ENCODE results near the gene XRCC4. TPM values are rescaled to one million over a fixed set of nuclear protein-coding genes. Genes with fewer than 3 reads are reported as not detected.

The XRCC4 gene
- total RNA-seq, 1 donor from 2014 or later = 45.6 TPM

DNA sequence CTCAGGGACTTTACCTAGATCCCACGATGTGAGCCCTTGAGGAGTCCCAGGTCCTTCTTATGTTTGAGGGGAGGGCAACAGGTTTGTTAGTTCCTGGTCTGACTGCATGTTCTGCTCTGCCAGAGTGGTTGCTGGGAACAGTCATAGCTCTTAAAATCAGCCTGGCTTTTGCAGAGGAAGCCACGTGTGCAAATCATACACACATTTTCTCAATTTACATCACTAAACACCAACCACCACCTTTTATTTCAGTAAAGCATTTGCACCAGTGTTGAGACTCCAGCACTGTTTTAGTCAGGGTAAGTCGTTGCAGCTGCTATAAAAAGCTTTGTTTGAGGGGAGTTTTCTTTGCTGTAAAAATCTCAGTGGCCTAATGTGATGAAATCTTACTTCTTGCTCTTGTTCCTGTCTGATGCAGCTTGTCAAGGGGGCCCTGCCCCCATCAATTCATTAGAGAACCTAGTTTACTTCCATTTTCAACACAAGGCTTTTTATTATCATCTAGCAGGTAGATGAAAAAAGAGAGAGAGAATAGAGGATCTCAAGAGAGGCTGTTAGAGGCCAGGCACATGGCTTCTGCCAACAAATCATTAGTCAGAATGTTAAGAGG lies 323.9 kb downstream of the XRCC4 start:
- no peak overlapping the region for H3K4me2 ChIP-seq
- H3K36me3 ChIP-seq = no peaks in the 10 kb centered on the region
- no peak overlapping the region for H3K9ac ChIP-seq
- no peaks in the 10 kb centered on the region for H3K36me3 Mint-ChIP-seq
- no peak overlapping the region for H3K4me3 ChIP-seq
- no peaks in the 10 kb centered on the region for H3K9me3 Mint-ChIP-seq
- H4K20me1 ChIP-seq (ENCODE audit: low read depth) = no peaks in the 10 kb centered on the region
- H3K27me3 ChIP-seq = no peaks in the 10 kb centered on the region
- H3K27ac ChIP-seq = no peak overlapping the region
- H3K4me1 Mint-ChIP-seq = peaks cover 15% of the 10 kb centered on the region
- H3K27ac Mint-ChIP-seq = no peak overlapping the region
- no peak overlapping the region for H3K4me3 Mint-ChIP-seq
- TF ChIP-seq, protein P1, sequence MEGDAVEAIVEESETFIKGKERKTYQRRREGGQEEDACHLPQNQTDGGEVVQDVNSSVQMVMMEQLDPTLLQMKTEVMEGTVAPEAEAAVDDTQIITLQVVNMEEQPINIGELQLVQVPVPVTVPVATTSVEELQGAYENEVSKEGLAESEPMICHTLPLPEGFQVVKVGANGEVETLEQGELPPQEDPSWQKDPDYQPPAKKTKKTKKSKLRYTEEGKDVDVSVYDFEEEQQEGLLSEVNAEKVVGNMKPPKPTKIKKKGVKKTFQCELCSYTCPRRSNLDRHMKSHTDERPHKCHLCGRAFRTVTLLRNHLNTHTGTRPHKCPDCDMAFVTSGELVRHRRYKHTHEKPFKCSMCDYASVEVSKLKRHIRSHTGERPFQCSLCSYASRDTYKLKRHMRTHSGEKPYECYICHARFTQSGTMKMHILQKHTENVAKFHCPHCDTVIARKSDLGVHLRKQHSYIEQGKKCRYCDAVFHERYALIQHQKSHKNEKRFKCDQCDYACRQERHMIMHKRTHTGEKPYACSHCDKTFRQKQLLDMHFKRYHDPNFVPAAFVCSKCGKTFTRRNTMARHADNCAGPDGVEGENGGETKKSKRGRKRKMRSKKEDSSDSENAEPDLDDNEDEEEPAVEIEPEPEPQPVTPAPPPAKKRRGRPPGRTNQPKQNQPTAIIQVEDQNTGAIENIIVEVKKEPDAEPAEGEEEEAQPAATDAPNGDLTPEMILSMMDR (IDR thresholded peaks at IDR 0.05) = no peak
- TF ChIP-seq EZH2phosphoT487 (IDR thresholded peaks at IDR 0.05) (no peak), EZH2 (IDR thresholded peaks at IDR 0.05) (no peak)
- H3K9me3 ChIP-seq (ENCODE audit: low read depth) = no peaks in the 10 kb centered on the region
- peak overlapping the region; percentile 95 for H2AFZ ChIP-seq (replicated peaks)
- DNase-seq (ENCODE audit: low spot score) = no peak
- H3F3A ChIP-seq (ENCODE audit: low read depth) = peaks cover 6% of the 10 kb centered on the region
- peaks cover 24% of the 10 kb centered on the region for H3K4me1 ChIP-seq
- no peaks in the 10 kb centered on the region for H3K27me3 Mint-ChIP-seq (ENCODE audit: insufficient read depth, low read depth)
- H3K79me2 ChIP-seq (ENCODE audit: low read depth) = no peaks in the 10 kb centered on the region

DNA sequence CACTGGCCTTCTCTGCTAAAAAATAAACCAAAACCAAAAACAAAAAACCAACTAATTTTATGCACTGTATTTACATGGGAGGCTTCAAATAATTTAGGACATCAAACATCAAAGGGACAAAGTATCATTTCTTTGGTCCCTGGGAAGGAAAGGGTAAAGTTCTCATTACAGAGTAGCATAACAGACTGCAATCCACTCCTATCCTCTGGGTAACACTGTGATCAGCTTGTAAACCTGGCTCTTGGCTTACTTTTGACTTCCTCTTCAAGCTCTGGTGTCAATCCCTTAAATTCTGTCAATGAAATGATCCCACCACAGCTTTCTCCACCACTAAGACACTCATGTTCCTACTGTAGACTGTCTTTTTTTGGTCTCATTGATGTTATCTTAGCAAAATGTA lies 324.4 kb downstream of the XRCC4 start:
- H3F3A ChIP-seq (ENCODE audit: low read depth) = peaks cover 6% of the 10 kb centered on the region
- no peaks in the 10 kb centered on the region for H3K27me3 ChIP-seq
- no peak overlapping the region for H3K4me2 ChIP-seq
- H3K4me3 ChIP-seq = no peak overlapping the region
- H4K20me1 ChIP-seq (ENCODE audit: low read depth) = no peaks in the 10 kb centered on the region
- no peak overlapping the region for H3K4me3 Mint-ChIP-seq
- H3K27ac ChIP-seq = no peak overlapping the region
- H3K9ac ChIP-seq = no peak overlapping the region
- H3K4me1 Mint-ChIP-seq = peaks cover 15% of the 10 kb centered on the region
- DNase-seq (ENCODE audit: low spot score) = no peak
- H3K9me3 Mint-ChIP-seq = no peaks in the 10 kb centered on the region
- H2AFZ ChIP-seq (replicated peaks) = peak overlapping the region; percentile 95
- peaks cover 24% of the 10 kb centered on the region for H3K4me1 ChIP-seq
- no peaks in the 10 kb centered on the region for H3K36me3 ChIP-seq
- H3K36me3 Mint-ChIP-seq = no peaks in the 10 kb centered on the region
- H3K27ac Mint-ChIP-seq = no peak overlapping the region
- no peaks in the 10 kb centered on the region for H3K79me2 ChIP-seq (ENCODE audit: low read depth)
- no peaks in the 10 kb centered on the region for H3K27me3 Mint-ChIP-seq (ENCODE audit: insufficient read depth, low read depth)
- no peaks in the 10 kb centered on the region for H3K9me3 ChIP-seq (ENCODE audit: low read depth)
- no peak for TF ChIP-seq EZH2 (IDR thresholded peaks at IDR 0.05)
- TF ChIP-seq, protein P1 (IDR thresholded peaks at IDR 0.05) = no peak
- TF ChIP-seq EZH2phosphoT487 (IDR thresholded peaks at IDR 0.05) = no peak

Small RNA genes lying within 50 kb of the gene (small RNA-seq; reads per million reads assigned to genes)
- gene SCARNA18 = 1.2 reads per million, percentile 82 among the genes with 10 or more reads in this experiment

Other genes with a start within 250 kb of the XRCC4 start
- 115 and 185 TPM in 2 replicates for gene TMEM167A, start 153 bp upstream of the XRCC4 start, total RNA-seq (ENCODE audit: low replicate concordance)

Data from neural progenitor cell (in vitro differentiated cells).